GM23248 (cell line): Measurements from ENCODE around the gene MORC4.

Experiments
- EZH2 ChIP-seq: fragments of 200-600 bp; sonication (generic); IDR thresholded peaks from 2 replicates; pipeline ENCODE4 v1.6.1; 2018; ENCODE audit warnings: antibody characterized with exemption, mild to moderate bottlenecking; ENCODE audit not compliant: insufficient read depth, poor library complexity, severe bottlenecking
- EZH2phosphoT487 ChIP-seq: fragments of 200-600 bp; sonication (generic); IDR thresholded peaks from 2 replicates; pipeline ENCODE4 v1.6.1; 2018; ENCODE audit warnings: antibody characterized with exemption, moderate library complexity, mild to moderate bottlenecking, low read depth; ENCODE audit not compliant: insufficient read depth

DNA sequence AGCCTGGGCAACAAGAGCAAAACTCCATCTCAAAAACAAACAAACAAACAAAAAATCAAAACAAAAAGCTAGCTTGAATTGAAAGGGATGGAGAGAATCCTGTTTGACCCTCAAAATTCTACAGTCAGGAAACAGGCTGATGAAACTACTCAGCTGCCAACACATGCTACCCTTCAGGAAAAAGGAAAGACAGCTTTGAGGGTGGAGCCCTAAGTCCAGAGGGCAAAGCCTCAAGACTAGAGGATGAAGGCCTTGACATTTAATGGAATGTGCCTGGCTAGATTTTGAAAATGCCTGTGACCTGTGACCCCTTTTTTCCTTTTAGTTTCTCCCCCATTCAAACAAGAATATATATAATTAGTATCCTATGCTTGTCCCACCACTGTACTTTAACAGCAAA lies 27.1 kb downstream of the MORC4 start:
- TF ChIP-seq EZH2 = no peak
- no peak for TF ChIP-seq EZH2phosphoT487
